ENCODE results near the gene KRTAP5-2. TPM values are rescaled to one million over a fixed set of nuclear protein-coding genes. Genes with fewer than 3 reads are reported as not detected.

The KRTAP5-2 gene
- total RNA-seq, 4 donors from 2014 or later = 1.7 to 12.0 (median 4.6) TPM; not detected in 1

- WGBS = 81% methylated on average over 2 of the region's 8 CpGs
- DNase-seq (ENCODE audit: low spot score in 2 of 2) = no peak
- Histone ChIP-seq H3K36me3 (peaks cover 10% of the 10 kb centered on the region), H3K27ac (no peak overlapping the region), H3K27me3 (no peaks in the 10 kb centered on the region), H3K9me3 (no peaks in the 10 kb centered on the region), H3K4me3 (no peak overlapping the region), H3K4me1 (peaks cover 27% of the 10 kb centered on the region)
- TF ChIP-seq POLR2A (IDR thresholded peaks at IDR 0.05) = no peak
Observed at GRCh38 chr11:1560649-1561251, 37.3 kb downstream of the KRTAP5-2 start.

GRCh38 chr11:1560002-1560648, 38.0 kb downstream of the KRTAP5-2 start:
- peak in 1 of 2 donors; percentile 60 for DNase-seq (ENCODE audit: low spot score in 2 of 2)
- peaks cover 7% of the 10 kb centered on the region for H3K36me3 ChIP-seq
- peaks cover 27% of the 10 kb centered on the region for H3K4me1 ChIP-seq
- TF ChIP-seq POLR2A (IDR thresholded peaks at IDR 0.05) (no peak), POLR2AphosphoS5 (IDR thresholded peaks at IDR 0.05) (no peak), EP300 (IDR thresholded peaks at IDR 0.05) (no peak), CTCF (IDR thresholded peaks at IDR 0.05) (no peak)
- WGBS = 87% methylated on average over 10 of the region's 15 CpGs
- peak overlapping the region; percentile 72 for H3K27ac ChIP-seq
- no peaks in the 10 kb centered on the region for H3K9me3 ChIP-seq
- H3K4me3 ChIP-seq = no peak overlapping the region
- no peaks in the 10 kb centered on the region for H3K27me3 ChIP-seq

- no peaks in the 10 kb centered on the region for H3K9me3 ChIP-seq
- H3K4me1 ChIP-seq = peaks cover 29% of the 10 kb centered on the region
- peak; percentile 92 to 93 for DNase-seq (ENCODE audit: low spot score in 2 of 2)
- TF ChIP-seq POLR2A (IDR thresholded peaks at IDR 0.05) (no peak), CTCF (IDR thresholded peaks at IDR 0.05) (no peak), EP300 (IDR thresholded peaks at IDR 0.05) (no peak), POLR2AphosphoS5 (IDR thresholded peaks at IDR 0.05) (peak; percentile 26 to 71 (median 48))
- no peak overlapping the region for H3K4me3 ChIP-seq
- peak overlapping the region; percentile 72 for H3K27ac ChIP-seq
- H3K36me3 ChIP-seq = peaks cover 7% of the 10 kb centered on the region
- peaks cover 1% of the 10 kb centered on the region for H3K27me3 ChIP-seq
- WGBS = 50% methylated on average over 6 of the region's 29 CpGs
Observed at GRCh38 chr11:1559111-1559951, 38.8 kb downstream of the KRTAP5-2 start.

- H3K36me3 ChIP-seq = peaks cover 7% of the 10 kb centered on the region
- peaks cover 3% of the 10 kb centered on the region for H3K27me3 ChIP-seq
- TF ChIP-seq POLR2A (IDR thresholded peaks at IDR 0.05) (no peak), EP300 (IDR thresholded peaks at IDR 0.05) (no peak), CTCF (IDR thresholded peaks at IDR 0.05) (no peak), POLR2AphosphoS5 (IDR thresholded peaks at IDR 0.05) (no peak)
- no peaks in the 10 kb centered on the region for H3K9me3 ChIP-seq
- H3K4me3 ChIP-seq = no peak overlapping the region
- WGBS = 53% methylated on average over 12 of the region's 12 CpGs
- H3K4me1 ChIP-seq = peaks cover 31% of the 10 kb centered on the region
- DNase-seq (ENCODE audit: low spot score in 2 of 2) = peak in 1 of 2 donors; percentile 68
- H3K27ac ChIP-seq = peak overlapping the region; percentile 72
Observed at GRCh38 chr11:1558775-1559110, 39.4 kb downstream of the KRTAP5-2 start.

- H3K9me3 ChIP-seq = no peaks in the 10 kb centered on the region
- WGBS = 43% methylated on average over 27 of the region's 29 CpGs
- H3K36me3 ChIP-seq = peaks cover 7% of the 10 kb centered on the region
- peak in 1 of 2 donors; percentile 71 for DNase-seq (ENCODE audit: low spot score in 2 of 2)
- H3K4me3 ChIP-seq = no peak overlapping the region
- peaks cover 31% of the 10 kb centered on the region for H3K4me1 ChIP-seq
- H3K27me3 ChIP-seq = peaks cover 3% of the 10 kb centered on the region
- TF ChIP-seq POLR2AphosphoS5 (IDR thresholded peaks at IDR 0.05) (no peak), EP300 (IDR thresholded peaks at IDR 0.05) (no peak), POLR2A (IDR thresholded peaks at IDR 0.05) (no peak), CTCF (IDR thresholded peaks at IDR 0.05) (no peak)
- peak overlapping the region; percentile 72 for H3K27ac ChIP-seq
Observed at GRCh38 chr11:1557904-1558774, 40.0 kb downstream of the KRTAP5-2 start.

Data from suprapubic skin (tissue), 4 donors.